Measurements from ENCODE around the gene TYK2.
A peak's percentile ranks its signal among the peaks of the same experiment; 100 is the strongest.
"Not testable (repeated sequence)": the region's sequence is repeated elsewhere in the genome, so short reads cannot be mapped to it uniquely, and the experiment has no call there.

The TYK2 gene

DNA sequence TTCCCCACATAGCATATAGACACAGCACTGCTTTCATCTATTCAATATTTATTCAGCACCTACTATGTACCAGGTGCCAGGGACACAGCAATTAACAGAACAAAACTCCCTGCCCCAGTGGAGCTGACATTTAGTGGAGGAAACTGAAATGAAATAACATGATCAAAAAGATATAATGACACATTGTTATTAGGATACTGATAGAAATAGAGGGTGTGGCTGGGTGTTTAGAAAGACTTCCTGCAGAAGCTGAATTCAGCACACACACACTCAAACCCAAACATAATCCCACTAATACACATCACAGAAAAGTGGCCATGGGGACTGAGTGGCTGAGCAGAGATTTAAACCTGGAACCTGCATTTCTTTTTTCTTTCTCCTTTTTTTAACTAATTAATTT, 26.7 kb upstream of the TYK2 start:
- DNase-seq, result no peak

- no peak for DNase-seq
These were observed 25.8 kb upstream of the TYK2 start for GRCh38 chr19:10406191-10406590.

DNA sequence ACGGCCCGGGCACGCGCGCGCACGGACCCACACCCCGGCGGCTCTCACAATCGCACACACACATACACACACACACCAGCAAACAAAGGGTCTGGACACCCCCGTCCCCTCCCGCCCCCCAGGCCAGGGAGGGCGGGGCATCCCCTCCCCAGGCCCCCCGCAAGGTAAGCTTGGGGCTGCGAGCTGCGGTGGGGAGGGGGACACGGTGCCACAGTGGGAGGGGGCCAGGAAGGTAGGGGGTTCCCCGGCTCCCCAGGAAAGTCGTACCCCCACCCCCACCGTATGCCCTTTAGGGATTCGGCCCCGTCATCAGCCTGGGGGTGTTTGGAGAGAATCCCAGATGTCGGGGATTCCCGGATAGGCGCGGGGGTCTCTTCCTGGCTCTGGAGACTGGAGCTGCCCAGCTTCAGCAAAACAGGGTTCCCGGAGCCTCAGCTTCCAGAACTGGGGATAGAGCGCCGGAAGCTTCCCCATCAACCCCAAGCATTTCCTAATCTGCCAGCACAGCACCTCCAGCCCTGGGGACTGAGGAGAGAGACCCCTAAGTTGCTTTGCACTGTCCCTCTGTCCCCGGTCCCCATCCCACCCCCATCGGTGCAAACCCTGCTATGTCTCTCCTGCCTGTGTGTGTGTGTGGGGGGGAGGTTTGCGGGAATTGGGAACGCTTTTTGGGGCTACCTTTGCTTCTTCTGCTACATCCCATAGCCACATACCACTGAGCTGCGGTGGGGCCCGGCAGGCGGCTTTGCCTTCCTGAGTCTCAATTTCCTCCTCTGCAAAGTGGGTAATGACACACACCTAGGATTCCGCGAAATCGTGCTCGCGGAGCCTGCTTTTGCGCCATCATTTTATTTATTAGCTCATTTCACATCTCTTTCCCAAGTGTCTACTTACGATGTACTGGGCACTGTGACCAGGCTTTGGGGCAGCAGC, 24.8 kb upstream of the TYK2 start:
- DNase-seq, result no peak

- peak; percentile 91 to 99 for DNase-seq
These were observed 23.0 kb upstream of the TYK2 start, which contains the start of gene CDC37 for GRCh38 chr19:10403137-10404021. Gene CDC37, minus strand, starts transcription at chr19:10403542. Its CDS starts 63 bp downstream, at chr19:10403479.

DNA sequence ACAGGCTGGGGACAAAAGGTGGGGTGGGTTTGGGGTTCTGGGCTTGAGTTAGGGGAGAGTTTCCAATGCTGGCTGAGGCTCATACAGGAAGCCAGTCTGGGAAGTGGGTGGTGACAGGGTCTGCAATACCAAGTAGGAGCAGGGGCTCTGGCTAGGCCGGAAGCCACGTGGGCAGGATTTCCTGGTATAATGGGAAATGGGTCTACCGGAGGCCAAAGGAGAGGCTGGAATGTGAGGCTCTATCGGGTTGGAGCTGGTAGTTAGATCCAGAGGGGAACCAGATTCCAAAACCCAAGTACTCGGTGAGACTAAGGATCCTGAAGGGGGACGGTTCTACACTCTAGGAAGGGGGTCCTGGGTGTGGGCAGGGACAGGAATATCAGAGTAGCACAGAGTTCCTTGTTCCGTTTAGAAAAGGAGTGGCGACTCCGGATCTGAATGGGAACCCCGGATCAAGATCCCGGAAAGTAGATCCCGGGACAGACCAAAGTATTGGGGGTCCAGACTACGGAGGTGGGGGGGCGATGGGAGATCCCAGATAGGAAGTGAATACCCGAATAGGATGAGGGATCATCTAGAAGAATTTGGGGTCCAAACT, 22.2 kb upstream of the TYK2 start:
- peak in 1 of 2 experiments; percentile 32 for DNase-seq

GRCh38 chr19:10399878-10400277, 19.5 kb upstream of the TYK2 start:
- DNase-seq, result no peak

- DNase-seq, result not testable (repeated sequence)
These were observed 19.0 kb upstream of the TYK2 start for GRCh38 chr19:10399340-10399739.

DNA sequence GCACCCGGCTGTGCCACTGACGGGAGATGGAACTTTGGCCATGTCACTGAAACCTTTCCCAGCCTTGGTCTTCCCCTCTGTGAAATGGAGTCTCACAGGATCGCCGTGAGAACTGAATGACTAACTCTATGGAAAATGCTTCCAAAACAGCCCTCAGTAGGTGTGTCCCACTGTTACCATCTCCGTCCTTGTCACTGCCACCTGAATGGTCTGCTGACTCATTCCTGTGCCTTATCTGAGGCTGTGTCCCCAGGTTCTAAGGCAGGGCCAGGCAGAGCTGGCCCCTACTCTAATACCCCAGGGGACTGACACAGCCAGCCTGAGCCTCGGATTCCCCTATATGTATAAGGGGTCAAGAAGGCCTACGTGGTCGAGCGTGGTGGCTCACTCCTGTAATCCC, 18.4 kb upstream of the TYK2 start:
- no peak for DNase-seq

DNA sequence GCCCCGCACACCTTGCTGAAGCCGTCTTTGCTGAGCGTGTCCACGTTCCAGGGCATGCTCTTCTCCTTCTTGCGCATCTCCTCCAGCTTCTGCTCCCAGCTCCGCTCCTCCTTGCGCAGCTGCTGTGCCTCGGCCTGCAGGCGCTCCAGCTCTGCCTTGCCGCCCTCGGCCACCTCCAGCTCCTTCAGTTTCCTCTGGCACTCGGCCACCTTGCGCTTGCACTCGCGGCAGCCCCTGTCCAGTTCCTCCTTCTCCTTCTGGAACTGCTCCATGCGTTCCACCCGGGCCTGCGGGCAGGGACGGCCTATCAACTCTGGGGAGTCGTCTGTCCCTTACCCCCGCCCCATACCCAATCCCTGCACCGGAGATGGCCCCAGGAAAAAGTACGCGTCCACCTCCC, 15.5 kb upstream of the TYK2 start:
- no peak for DNase-seq

DNA sequence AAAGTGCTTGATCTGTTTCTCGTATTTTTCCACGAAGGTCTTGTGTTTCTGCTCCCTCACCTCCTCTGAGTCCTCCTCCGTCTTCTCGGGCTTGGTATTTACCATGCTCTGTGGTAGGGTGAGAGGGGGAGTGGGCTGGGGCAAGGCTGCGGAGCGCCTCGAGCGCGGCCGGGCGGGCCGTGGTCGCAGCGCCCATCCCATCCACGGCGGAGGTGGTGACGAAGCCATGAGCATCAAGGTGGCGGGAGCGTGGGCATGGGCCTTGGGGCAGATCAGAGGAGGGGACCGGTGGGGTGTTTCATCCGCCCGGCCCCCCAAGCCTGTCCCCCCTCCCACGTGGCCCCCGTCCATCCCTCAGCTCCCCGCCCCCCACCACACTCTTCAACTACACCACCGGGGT, 15.1 kb upstream of the TYK2 start:
- DNase-seq, result no peak

DNA sequence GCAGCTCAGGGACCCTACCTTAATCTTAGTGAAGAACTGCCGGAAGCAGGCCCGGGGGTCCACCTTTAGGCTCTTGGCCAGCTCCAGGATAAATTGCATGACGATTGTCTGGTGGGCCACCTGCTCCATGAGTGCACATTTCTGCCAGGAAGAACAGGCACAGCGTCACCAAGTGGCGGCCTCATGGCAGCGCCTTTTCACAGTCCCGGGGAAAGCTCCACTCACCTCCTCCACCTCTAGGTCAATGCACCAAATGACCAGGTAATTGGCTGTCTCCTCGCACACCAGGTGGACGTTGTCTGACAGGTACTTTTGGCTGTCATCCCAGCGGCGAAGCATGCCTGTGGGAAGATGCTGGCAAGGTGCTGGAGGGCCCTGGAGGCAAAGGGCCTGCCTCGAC, 14.6 kb upstream of the TYK2 start:
- no peak for DNase-seq

DNA sequence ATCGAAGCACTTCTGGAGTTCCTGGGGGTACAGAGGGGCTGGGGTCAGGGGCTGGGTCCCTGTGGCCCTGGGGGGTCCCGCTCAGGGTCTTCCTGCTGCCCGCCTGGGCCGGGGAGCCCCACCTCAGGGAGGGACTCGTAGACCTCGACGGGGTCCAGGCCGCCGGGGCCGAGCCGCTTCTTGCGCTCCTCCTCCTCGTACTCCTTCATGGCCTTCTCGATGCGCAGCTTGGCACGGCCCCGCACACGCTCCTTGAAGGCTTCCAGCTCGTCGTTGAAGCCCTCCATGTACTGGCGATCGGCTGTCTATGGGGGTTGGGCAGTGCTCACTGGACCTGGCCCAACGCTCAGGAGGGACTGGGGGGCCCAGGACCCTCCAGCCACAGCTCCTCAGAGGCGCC, 12.8 kb upstream of the TYK2 start:
- DNase-seq, result no peak

DNA sequence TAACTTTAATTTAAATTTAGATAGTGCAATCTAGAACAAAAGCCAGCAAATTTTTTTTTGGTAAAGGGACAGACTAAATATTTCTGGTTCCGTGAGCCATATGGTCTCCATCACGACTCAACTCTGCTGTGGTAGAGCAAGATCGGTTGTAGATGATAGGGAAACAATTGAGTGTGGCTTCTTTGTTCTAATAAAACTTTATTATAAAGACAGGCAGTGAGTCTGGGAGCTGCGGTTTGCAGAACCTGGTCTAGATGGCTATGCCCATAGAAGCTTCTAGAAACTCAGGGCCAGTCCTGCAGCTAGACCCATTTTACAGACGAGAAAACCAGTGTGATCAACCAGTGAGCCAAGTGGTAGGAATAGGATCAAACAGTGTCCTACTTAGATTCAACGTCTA, 11.7 kb upstream of the TYK2 start:
- no peak for DNase-seq

DNA sequence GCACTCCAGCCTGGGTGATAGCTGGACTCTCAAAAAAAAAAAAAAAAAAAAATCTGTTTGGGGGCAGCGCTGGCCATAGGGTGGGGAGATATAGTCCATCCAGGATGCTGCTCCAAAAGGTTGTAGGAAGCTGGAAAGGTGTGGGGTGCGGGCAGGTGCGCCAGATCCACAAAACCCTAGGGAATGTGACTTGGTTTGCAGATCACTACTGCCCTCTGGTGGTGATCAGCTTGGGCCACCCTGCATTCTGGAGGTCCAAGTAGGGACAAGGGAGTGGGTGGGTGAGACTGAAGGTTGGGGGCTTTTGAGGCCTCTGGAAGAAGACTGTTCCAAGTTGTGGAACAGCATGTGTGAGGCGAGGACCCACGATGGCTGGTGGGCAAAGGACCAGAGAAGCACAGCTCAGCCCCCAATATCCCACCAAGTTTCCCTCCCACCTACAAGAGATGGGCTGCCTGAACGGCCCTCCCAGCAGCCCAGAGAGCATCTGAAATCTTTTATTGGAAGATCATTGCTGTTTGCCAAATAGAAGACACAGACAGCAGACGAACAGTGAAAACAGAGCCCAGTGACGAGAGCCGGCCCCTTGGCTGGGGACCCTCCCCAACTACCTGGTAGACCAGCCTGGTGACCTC, 10.4 kb upstream of the TYK2 start:
- peak; percentile 51 to 68 for DNase-seq

DNA sequence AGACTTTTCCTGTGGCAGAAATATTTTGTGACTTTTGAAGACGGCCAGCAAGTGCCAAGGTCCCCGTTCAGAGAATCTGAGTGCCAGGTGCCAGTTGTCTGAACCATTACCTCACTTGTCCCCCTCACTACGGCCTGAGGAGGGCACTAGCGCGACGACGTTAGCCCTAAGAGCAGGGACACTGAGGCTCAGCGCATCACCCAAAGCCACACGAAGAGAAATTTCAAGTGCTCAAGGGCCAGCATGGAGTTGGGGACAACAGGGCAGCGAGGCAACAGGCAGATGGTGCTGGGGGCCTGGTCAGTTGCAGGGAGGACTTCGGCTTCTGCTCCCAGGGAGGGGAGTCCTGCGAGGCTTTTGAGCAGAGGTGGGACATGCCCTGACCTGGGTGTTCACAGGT, 9.5 kb upstream of the TYK2 start:
- DNase-seq, result no peak

- DNase-seq, result peak; percentile 43 to 87
These were observed 8.6 kb upstream of the TYK2 start for GRCh38 chr19:10388957-10389356.

DNA sequence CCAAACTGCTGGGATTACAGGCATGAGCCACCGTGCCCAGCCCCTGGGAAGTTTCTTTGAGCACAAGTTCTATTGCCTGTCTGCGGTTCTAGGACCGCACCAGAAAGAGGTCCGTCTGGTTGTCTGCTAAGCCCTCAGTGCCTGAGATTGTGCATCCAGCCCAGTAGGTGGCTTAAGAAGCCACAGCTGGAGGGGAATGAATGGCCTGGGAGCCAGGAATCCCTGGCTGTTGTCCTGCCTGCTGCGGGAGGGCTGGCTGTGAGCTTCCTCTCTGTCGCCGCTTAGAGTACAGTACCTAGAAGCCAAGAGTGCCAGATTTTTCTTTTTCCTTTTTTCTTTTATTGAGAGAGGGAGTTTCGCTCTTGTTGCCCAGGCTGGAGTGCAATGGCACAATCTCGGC, 4.2 kb upstream of the TYK2 start:
- DNase-seq, result no peak

DNA sequence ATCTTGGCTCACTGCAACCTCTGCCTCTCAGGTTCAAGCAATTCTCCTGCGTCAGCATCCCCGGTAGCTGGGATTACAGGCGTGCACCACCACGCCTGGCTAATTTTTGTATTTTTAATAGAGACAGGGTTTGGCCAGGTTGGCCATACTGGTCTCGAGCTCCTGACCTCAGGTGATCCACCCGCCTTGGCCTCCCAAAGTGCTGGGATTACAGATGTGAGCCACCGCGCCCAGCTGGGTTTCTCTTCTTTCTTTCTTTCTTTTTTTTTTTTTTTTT, 2.8 kb upstream of the TYK2 start:
- DNase-seq, result not testable (repeated sequence)

DNA sequence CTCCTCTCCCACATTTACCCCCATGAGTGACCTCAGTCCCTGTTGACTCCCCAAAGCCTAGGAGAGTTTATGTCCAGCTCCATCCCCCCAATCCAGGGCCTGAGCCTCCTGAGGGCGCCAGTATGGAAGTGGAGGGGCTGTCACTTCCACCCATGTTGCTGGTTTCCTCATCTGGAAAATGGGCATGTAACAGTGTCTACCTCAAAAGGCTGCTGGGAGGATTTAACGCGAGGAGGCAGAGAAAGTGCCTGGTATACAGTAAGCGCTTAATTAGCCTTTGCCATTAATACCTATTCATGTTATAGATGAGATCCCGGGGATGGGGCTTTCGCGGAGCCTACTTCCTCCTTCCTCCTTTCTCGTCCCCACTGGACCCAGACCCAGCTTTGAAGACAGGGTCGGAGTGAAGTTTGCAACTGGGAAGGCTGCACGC, 476 bp downstream of the TYK2 start:
- DNase-seq, result no peak

DNA sequence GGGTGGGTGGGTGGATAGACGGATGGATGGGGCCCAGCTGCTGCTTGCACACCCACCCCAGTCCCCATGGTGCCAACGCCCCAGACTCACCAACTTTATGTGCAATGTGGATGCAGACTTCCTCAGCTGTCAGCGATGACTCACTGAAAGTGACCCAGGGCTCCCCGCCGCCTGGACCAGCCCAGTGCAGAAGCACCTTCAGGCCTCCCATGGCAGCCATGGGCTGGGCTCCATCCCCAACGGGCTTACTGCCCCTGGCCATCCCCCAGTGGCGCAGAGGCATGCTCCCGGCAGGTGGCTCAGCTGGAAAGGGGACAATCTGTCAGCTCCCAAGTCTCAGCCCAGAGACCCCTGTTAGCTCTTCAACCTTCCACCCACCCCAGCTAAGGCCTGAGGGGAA, 2.2 kb downstream of the TYK2 start:
- DNase-seq, result no peak

DNA sequence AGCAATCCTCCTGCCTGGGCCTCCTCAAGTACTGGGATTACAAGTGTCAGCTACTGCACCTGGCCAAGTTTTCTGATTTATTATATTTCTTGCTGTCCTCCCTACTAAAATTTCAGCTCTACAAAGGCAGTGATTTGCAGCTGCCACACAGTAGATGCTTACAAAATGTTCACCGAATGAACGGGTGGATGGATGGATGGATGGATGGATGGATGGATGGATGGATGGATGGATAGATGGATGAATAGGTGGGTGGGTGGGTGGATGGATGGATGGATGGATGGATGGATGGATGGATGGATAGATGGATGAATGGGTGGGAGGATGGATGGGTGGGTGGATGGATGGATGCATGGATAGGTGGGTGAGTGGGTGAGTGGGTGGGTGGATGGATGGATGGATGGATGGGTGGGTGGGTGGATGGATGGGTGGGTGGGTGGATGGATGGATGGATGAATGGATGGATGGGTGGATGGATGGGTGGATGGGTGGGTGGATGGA, 3.2 kb downstream of the TYK2 start:
- not testable (repeated sequence) for DNase-seq

DNA sequence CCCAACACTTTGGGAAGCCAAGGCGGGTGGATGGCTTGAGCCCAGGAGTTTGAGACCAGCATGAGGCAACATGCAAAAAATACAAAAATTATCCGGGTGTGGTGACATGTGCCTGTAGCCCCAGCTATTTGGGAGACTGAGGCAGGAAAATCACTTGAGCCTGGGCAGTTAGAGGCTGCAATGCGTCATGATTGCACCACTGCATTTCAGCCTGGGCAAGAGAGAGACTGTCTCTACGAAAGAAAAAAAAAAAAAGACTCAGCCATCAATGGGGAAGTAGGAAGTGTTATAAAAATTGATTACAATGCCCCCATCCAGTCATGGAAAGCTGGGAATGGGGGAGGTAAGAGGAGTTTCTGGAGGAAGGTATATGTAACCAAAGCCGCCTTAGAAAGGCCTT, 5.4 kb downstream of the TYK2 start:
- DNase-seq, result no peak

GRCh38 chr19:10372690-10373089, 7.7 kb downstream of the TYK2 start:
- DNase-seq, result no peak

All from NCI-H446 (cell line).